Type B pancreatic cell (in vitro differentiated cells): ENCODE results near the gene ABCC10. TPM values are rescaled to one million over a fixed set of nuclear protein-coding genes. Genes with fewer than 3 reads are reported as not detected.

Source experiments
- DNase-seq: peaks from one replicate; pipeline ENCODE4 v3.0.0; 2021; ENCODE audit warnings: mixed read lengths; ENCODE audit not compliant: unreplicated experiment; ENCODE audit errors: extremely low spot score
- H3K27ac Mint-ChIP-seq: 2 replicates; pipeline ENCODE4 v1.8.0; 2021; ENCODE audit warnings: mild to moderate bottlenecking, mixed read lengths
- H3K27me3 Mint-ChIP-seq: 2 replicates; pipeline ENCODE4 v1.8.0; 2021; ENCODE audit warnings: mixed read lengths
- H3K36me3 Mint-ChIP-seq: 2 replicates; pipeline ENCODE4 v1.8.0; 2021; ENCODE audit warnings: mixed read lengths
- H3K4me1 Mint-ChIP-seq: one replicate; pipeline ENCODE4 v1.8.0; 2021; ENCODE audit warnings: mixed read lengths; ENCODE audit not compliant: unreplicated experiment
- H3K4me3 Mint-ChIP-seq: 2 replicates; pipeline ENCODE4 v1.8.0; 2021; ENCODE audit warnings: mild to moderate bottlenecking, mixed read lengths
- H3K9me3 Mint-ChIP-seq: 2 replicates; pipeline ENCODE4 v1.8.0; 2021; ENCODE audit warnings: mixed read lengths
- total RNA-seq: library from RNA; stranded (reverse); gene quantifications from 2 replicates; pipeline ENCODE4 v1.2.1, GENCODE V29; 2021; ENCODE audit warnings: low replicate concordance
- TF ChIP-seq, protein P1 (sequence below): fragments of 200-600 bp; sonication (generic); conservative IDR thresholded peaks from 2 replicates; pipeline ENCODE4 v1.5.0; 2021; ENCODE audit warnings: antibody characterized with exemption, mild to moderate bottlenecking

The ABCC10 gene
- total RNA-seq, 1 donor from 2014 or later: 46.5 TPM

GRCh38 chr6:43442935-43443334 is 15.6 kb downstream of the ABCC10 start:
- H3K36me3 Mint-ChIP-seq: no peaks in the 10 kb centered on the region
- no peak overlapping the region for H3K27ac Mint-ChIP-seq
- TF ChIP-seq, protein P1, sequence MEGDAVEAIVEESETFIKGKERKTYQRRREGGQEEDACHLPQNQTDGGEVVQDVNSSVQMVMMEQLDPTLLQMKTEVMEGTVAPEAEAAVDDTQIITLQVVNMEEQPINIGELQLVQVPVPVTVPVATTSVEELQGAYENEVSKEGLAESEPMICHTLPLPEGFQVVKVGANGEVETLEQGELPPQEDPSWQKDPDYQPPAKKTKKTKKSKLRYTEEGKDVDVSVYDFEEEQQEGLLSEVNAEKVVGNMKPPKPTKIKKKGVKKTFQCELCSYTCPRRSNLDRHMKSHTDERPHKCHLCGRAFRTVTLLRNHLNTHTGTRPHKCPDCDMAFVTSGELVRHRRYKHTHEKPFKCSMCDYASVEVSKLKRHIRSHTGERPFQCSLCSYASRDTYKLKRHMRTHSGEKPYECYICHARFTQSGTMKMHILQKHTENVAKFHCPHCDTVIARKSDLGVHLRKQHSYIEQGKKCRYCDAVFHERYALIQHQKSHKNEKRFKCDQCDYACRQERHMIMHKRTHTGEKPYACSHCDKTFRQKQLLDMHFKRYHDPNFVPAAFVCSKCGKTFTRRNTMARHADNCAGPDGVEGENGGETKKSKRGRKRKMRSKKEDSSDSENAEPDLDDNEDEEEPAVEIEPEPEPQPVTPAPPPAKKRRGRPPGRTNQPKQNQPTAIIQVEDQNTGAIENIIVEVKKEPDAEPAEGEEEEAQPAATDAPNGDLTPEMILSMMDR: no peak
- H3K9me3 Mint-ChIP-seq: no peaks in the 10 kb centered on the region
- no peak for DNase-seq
- H3K4me1 Mint-ChIP-seq: peaks cover under 1% of the 10 kb centered on the region
- H3K4me3 Mint-ChIP-seq: no peak overlapping the region
- H3K27me3 Mint-ChIP-seq: no peaks in the 10 kb centered on the region

DNA sequence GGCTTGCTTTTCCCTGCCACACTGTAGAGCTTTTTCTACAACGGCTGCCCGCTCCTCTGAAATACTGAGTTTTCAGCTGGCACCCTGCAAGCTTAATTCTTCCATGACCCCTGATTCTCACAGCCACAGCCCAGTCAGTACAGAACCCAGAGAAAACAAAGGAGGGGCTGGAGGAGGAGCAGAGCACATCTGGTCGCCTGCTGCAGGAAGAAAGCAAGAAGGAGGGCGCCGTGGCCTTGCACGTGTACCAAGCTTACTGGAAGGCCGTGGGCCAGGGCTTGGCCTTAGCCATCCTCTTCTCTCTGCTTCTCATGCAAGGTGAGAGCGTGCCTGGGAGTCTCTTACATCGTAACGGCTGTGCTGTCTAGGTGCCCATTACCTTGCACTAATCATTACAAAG is 16.7 kb downstream of the ABCC10 start:
- Mint-ChIP-seq H3K4me1 (no peaks in the 10 kb centered on the region), H3K27ac (no peak overlapping the region), H3K4me3 (no peak overlapping the region), H3K36me3 (no peaks in the 10 kb centered on the region), H3K27me3 (no peaks in the 10 kb centered on the region), H3K9me3 (no peaks in the 10 kb centered on the region)
- TF ChIP-seq, protein P1: no peak
- DNase-seq: no peak

GRCh38 chr6:43444582-43444981 is 17.2 kb downstream of the ABCC10 start:
- no peak for DNase-seq
- Mint-ChIP-seq H3K9me3 (no peaks in the 10 kb centered on the region), H3K4me3 (no peak overlapping the region), H3K27me3 (no peaks in the 10 kb centered on the region), H3K4me1 (no peaks in the 10 kb centered on the region), H3K27ac (no peak overlapping the region), H3K36me3 (no peaks in the 10 kb centered on the region)
- TF ChIP-seq, protein P1: no peak

GRCh38 chr6:43445576-43445975 is 18.2 kb downstream of the ABCC10 start:
- no peak for DNase-seq
- TF ChIP-seq, protein P1: no peak
- H3K4me3 Mint-ChIP-seq: no peak overlapping the region
- H3K4me1 Mint-ChIP-seq: no peaks in the 10 kb centered on the region
- no peaks in the 10 kb centered on the region for H3K27me3 Mint-ChIP-seq
- H3K9me3 Mint-ChIP-seq: no peaks in the 10 kb centered on the region
- H3K27ac Mint-ChIP-seq: no peak overlapping the region
- H3K36me3 Mint-ChIP-seq: no peaks in the 10 kb centered on the region

DNA sequence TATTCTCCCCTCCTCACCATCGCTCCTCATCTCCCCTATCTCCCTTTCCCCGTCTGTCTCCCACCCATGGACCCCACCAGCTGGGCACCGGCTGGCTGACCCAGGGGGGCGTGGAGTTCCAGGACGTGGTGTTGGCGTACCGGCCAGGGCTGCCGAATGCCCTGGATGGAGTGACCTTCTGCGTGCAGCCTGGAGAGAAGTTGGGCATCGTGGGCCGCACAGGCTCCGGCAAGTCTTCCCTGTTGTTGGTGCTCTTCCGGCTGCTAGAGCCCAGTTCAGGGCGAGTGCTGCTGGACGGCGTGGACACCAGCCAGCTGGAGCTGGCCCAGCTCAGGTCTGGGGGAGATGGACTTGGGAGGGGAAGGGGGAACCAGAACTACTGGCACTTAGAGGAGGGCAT is 20.3 kb downstream of the ABCC10 start:
- H3K27me3 Mint-ChIP-seq: no peaks in the 10 kb centered on the region
- no peak overlapping the region for H3K27ac Mint-ChIP-seq
- no peaks in the 10 kb centered on the region for H3K4me1 Mint-ChIP-seq
- no peak for DNase-seq
- no peaks in the 10 kb centered on the region for H3K36me3 Mint-ChIP-seq
- TF ChIP-seq, protein P1: no peak
- H3K4me3 Mint-ChIP-seq: no peak overlapping the region
- no peaks in the 10 kb centered on the region for H3K9me3 Mint-ChIP-seq

- Mint-ChIP-seq H3K4me3 (no peak overlapping the region), H3K9me3 (no peaks in the 10 kb centered on the region), H3K36me3 (peaks cover 3% of the 10 kb centered on the region), H3K4me1 (peaks cover 3% of the 10 kb centered on the region), H3K27me3 (peaks cover 3% of the 10 kb centered on the region), H3K27ac (no peak overlapping the region)
- TF ChIP-seq, protein P1: no peak
- DNase-seq: no peak
Observed at GRCh38 chr6:43448916-43449315, 21.6 kb downstream of the ABCC10 start.
